CD4-positive, alpha-beta T cell treated with Interleukin-17A for 4 hours (primary cell): ENCODE measurements around the gene SH3GLB1.

Experiments
- DNase-seq: peaks from one replicate; pipeline ENCODE4 v3.0.0-alpha.2; 2020; ENCODE audit warnings: mixed read lengths

The SH3GLB1 gene

GRCh38 chr1:86774305-86775295, 70.2 kb downstream of the SH3GLB1 start:
- DNase-seq, result peak; percentile 37

- no peak for DNase-seq
These were observed 71.0 kb downstream of the SH3GLB1 start for GRCh38 chr1:86775395-86775794.

DNA sequence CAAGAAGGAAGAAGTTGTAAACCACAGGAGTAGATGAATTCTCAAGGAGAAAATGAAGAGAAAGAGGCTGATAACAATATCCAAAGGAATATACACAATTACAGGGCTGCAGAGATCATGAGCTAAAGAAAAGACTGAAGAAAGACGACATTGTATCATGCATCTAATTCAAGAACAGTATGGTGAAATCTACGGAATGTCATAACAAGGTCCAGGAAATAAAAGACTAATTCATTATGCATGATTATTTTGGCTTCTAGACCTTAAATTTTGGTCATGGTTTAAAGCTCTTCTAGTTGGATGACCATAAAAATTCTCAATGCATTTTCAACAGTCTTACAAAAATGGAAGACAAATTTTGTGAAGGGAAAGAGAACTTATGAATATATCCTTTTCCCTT, 71.7 kb downstream of the SH3GLB1 start:
- DNase-seq, result no peak

DNA sequence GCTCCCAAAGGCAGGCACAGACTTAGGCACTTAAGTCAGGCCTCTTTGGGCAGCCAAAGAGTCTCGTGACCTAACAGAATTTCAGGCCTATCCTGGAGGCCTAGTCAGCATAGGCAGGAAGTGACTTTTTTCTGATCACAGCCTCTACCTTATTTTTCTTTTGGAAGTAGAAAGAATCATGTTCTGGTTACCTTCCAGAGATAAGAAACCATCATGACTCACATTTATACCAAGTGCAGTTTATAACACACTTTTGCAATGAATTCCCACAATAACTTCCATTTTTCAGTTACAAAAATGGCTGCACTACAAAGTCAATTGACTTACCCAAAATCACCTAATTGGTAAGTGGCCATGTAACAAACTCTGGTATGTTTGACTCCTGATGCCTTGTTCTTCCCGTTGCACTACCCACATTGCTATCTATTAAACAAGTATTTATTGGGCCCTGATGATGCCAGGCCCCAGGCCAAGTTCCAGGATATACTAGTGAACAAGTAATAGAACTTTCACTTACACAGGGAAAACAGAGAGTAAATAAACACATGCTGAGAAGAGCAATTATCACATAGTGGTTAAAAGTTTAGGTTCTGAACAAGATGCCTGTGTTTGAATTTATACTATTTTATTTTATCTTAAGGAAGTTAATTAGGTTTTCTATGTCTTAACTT, 74.3 kb downstream of the SH3GLB1 start:
- no peak for DNase-seq

GRCh38 chr1:86779308-86780191, 75.2 kb downstream of the SH3GLB1 start:
- DNase-seq, result no peak

DNA sequence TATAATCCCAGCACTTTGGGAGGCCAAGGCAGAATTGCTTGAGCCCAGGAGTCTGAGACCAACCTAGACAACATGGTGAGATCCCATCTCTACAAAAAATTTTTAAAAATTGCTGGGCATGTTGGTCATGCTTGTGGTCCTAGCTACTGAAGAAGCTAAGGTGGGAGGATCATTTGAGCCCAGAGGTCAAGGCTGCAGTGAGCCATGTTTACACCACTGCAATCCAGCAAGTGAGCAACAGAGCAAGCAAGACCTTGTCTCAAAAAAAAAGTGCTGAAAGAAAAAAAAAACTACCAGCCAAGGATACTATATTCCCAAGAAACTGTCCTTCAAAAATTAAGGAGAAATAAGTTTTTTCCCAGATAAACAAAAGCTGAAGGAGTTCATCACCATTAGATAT, 78.1 kb downstream of the SH3GLB1 start:
- DNase-seq, result no peak

DNA sequence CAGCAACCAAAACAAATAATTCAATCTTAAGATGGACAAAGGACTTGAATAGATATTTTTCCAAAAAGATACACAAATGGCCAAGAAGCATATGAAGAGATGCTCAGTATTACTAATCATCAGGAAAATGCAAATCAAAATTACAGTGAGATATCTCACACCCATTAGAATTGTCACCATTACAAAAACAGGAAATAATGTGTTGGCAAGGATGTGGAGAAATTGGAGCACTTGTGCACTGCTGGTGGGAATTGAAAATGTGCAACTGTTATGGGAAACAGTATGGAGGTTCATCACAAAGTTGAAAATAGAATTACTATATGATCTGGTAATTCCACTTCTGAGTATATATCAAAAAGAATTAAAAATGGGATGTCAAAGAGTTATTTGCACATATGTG, 83.2 kb downstream of the SH3GLB1 start:
- no peak for DNase-seq

GRCh38 chr1:86788300-86789206, 84.2 kb downstream of the SH3GLB1 start:
- DNase-seq, result no peak

GRCh38 chr1:86795316-86795715, 90.9 kb downstream of the SH3GLB1 start:
- no peak for DNase-seq
